ENCODE results near the gene CAPZA2.
"Not testable (repeated sequence)": the region's sequence is repeated elsewhere in the genome, so short reads cannot be mapped to it uniquely, and the experiment has no call there.

The CAPZA2 gene

GRCh38 chr7:116953906-116954838, 91.8 kb downstream of the CAPZA2 start:
- peak; percentile 86 for DNase-seq (ENCODE audit: low spot score)

- DNase-seq (ENCODE audit: low spot score): no peak
Observed at GRCh38 chr7:116955340-116955739, 93.0 kb downstream of the CAPZA2 start.

GRCh38 chr7:116955801-116956476, 93.6 kb downstream of the CAPZA2 start:
- DNase-seq (ENCODE audit: low spot score): no peak

GRCh38 chr7:116956477-116956804, 94.1 kb downstream of the CAPZA2 start:
- DNase-seq (ENCODE audit: low spot score): no peak

GRCh38 chr7:116957874-116958273, 95.5 kb downstream of the CAPZA2 start:
- no peak for DNase-seq (ENCODE audit: low spot score)

GRCh38 chr7:116961966-116962673, 99.7 kb downstream of the CAPZA2 start:
- not testable (repeated sequence) for DNase-seq (ENCODE audit: low spot score)

GRCh38 chr7:116963234-116963633, 100.8 kb downstream of the CAPZA2 start:
- no peak for DNase-seq (ENCODE audit: low spot score)

- DNase-seq (ENCODE audit: low spot score): no peak
Observed at GRCh38 chr7:116966601-116967000, 104.2 kb downstream of the CAPZA2 start.

- DNase-seq (ENCODE audit: low spot score): no peak
Observed at GRCh38 chr7:116967254-116967922, 105.0 kb downstream of the CAPZA2 start.

- DNase-seq (ENCODE audit: low spot score): no peak
Observed at GRCh38 chr7:116967983-116968382, 105.6 kb downstream of the CAPZA2 start.

- DNase-seq (ENCODE audit: low spot score): no peak
Observed at GRCh38 chr7:116968631-116969030, 106.2 kb downstream of the CAPZA2 start.

- no peak for DNase-seq (ENCODE audit: low spot score)
Observed at GRCh38 chr7:116969371-116969902, 107.0 kb downstream of the CAPZA2 start.

- no peak for DNase-seq (ENCODE audit: low spot score)
Observed at GRCh38 chr7:116970238-116970910, 108.0 kb downstream of the CAPZA2 start.

GRCh38 chr7:116971153-116971552, 108.8 kb downstream of the CAPZA2 start:
- DNase-seq (ENCODE audit: low spot score): not testable (repeated sequence)
